Astrocyte (in vitro differentiated cells and primary cell): ENCODE measurements around the gene NTM.

Experiments
- EZH2 ChIP-seq: IDR thresholded peaks from 2 replicates; pipeline ENCODE4 v1.6.1; 2012; ENCODE audit warnings: mild to moderate bottlenecking, low read length, inconsistent platforms; ENCODE audit not compliant: insufficient read depth
- TF ChIP-seq, protein P1 (sequence below): IDR thresholded peaks from 2 replicates; pipeline ENCODE4 v1.5.1; 2011; ENCODE audit warnings: low read depth, mild to moderate bottlenecking, inconsistent platforms, low read length, moderate library complexity; ENCODE audit not compliant: insufficient read depth

DNA sequence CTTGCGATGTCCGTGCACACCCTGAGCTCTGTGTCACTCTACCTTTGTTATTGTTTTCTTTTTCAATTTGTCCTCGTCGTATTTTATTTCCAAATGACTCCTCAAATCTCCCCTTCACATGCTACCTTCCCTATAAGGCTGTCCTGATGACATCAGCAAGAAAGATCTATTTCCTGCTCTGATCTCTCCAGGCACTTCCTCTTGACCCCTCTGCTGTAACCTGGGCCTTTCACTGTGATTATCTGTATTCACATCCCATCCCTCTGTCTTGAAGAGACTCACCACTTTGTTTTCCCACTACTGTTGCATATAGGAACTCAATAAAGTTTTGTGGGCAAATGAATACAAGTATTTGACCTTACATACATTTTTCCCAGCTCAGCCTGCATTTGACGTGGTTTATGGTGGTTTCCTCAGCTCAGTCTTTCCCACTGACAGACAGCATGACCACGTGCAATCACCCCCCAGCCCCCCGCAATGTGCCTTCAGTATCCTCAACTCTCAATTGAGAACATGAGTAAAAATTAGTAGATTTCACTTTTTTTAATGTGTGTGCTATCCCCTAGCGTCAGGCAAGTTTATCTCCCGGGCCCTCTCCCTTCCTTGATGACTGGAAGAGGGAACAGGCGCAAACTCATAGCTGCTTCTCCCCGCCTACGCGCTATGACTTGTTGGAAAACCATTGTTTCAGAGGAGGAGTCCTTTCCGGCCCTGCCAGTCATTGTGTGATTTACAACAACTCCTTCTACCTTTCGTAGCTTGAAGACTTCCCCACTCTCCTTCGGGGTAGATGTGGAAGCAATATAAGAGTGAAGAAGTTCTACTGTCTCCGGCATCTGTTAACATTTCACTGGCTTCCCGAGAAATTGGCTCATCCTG, 498.5 kb downstream of the NTM start:
- TF ChIP-seq EZH2, result no peak
- TF ChIP-seq, protein P1, sequence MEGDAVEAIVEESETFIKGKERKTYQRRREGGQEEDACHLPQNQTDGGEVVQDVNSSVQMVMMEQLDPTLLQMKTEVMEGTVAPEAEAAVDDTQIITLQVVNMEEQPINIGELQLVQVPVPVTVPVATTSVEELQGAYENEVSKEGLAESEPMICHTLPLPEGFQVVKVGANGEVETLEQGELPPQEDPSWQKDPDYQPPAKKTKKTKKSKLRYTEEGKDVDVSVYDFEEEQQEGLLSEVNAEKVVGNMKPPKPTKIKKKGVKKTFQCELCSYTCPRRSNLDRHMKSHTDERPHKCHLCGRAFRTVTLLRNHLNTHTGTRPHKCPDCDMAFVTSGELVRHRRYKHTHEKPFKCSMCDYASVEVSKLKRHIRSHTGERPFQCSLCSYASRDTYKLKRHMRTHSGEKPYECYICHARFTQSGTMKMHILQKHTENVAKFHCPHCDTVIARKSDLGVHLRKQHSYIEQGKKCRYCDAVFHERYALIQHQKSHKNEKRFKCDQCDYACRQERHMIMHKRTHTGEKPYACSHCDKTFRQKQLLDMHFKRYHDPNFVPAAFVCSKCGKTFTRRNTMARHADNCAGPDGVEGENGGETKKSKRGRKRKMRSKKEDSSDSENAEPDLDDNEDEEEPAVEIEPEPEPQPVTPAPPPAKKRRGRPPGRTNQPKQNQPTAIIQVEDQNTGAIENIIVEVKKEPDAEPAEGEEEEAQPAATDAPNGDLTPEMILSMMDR, result no peak
